ENCODE measurements around the gene NDUFS8. TPM values are rescaled to one million over a fixed set of nuclear protein-coding genes. Genes with fewer than 3 reads are reported as not detected.

The NDUFS8 gene
- total and polyA plus RNA-seq, 4 donors, result 70.1 to 159 (median 84.3) TPM

GRCh38 chr11:68071281-68072048 is 41.0 kb downstream of the NDUFS8 start:
- ATAC-seq (ENCODE audit: low FRiP score), result no peak
- Histone ChIP-seq H3K4me3 (ENCODE audit: low read length in 2 of 2) (no peak overlapping the region), H3K9me3 (ENCODE audit: control insufficient read depth, low read length) (no peaks in the 10 kb centered on the region), H3K4me1 (ENCODE audit: control insufficient read depth in 1 of 2, insufficient read depth in 2 of 2, low read length in 2 of 2) (no peaks in the 10 kb centered on the region), H3K36me3 (ENCODE audit: control insufficient read depth in 1 of 2, insufficient read depth in 2 of 2, low read length in 1 of 2) (peaks cover 0 to 3% of the 10 kb centered on the region in 2 donors), H3K27me3 (ENCODE audit: control insufficient read depth in 1 of 2, insufficient read depth in 2 of 2, low read length in 1 of 2) (no peaks in the 10 kb centered on the region), H3K27ac (ENCODE audit: low read depth in 1 of 2, low read length in 2 of 2) (no peak overlapping the region)
- intact Hi-C loops (cut with DNase I), result no loop called here
- 85% methylated on average over 3 of the region's 3 CpGs for WGBS, 2 donors
- no peak for DNase-seq

DNA sequence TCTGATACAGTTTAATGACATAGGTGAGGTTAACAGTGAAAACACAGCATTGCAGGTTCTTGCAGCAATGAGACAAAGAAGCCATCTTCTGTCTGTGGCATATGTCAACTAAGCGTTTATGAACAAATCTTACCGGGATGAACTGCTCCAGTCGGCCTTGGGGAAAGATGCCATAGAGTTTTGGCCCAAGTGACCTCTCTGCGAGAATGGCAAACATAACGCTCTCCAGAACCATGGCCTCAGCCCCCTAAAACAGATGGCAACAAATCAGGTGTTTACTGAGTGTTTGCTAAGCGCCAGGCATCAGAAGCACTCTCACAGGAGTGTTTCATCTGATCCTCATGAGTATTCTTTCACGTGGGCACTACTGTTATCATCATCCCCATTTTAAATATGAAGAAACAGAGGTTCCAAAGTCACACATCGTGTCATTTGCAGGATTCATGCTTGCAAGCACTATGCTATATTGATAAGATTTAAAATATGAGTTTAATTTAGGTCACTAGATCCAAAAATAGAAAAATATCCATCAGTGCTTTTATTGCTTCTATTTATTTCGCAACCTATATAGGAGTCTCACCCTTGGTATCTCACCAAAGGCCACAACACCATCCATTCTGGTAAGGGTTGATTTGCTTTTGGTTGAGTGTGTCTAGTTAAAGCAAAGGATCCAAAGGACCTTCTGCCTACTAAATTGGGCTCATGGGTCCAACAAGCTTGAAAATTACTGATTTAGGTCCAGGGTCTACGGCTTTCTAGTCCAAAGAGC is 44.3 kb downstream of the NDUFS8 start:
- H3K27me3 ChIP-seq (ENCODE audit: control insufficient read depth in 1 of 2, insufficient read depth in 2 of 2, low read length in 1 of 2), result no peaks in the 10 kb centered on the region
- no peaks in the 10 kb centered on the region for H3K4me1 ChIP-seq (ENCODE audit: control insufficient read depth in 1 of 2, insufficient read depth in 2 of 2, low read length in 2 of 2)
- H3K36me3 ChIP-seq (ENCODE audit: control insufficient read depth in 1 of 2, insufficient read depth in 2 of 2, low read length in 1 of 2), result no peaks in the 10 kb centered on the region
- no peak overlapping the region for H3K27ac ChIP-seq (ENCODE audit: low read depth in 1 of 2, low read length in 2 of 2)
- no peaks in the 10 kb centered on the region for H3K9me3 ChIP-seq (ENCODE audit: control insufficient read depth, low read length)
- DNase-seq (no peak), ATAC-seq (ENCODE audit: low FRiP score) (no peak)
- no peak overlapping the region for H3K4me3 ChIP-seq (ENCODE audit: low read length in 2 of 2)
- intact Hi-C loops (cut with DNase I), result no loop called here
- 88 to 91% methylated on average over 10 of the region's 10 CpGs for WGBS, 2 donors

DNA sequence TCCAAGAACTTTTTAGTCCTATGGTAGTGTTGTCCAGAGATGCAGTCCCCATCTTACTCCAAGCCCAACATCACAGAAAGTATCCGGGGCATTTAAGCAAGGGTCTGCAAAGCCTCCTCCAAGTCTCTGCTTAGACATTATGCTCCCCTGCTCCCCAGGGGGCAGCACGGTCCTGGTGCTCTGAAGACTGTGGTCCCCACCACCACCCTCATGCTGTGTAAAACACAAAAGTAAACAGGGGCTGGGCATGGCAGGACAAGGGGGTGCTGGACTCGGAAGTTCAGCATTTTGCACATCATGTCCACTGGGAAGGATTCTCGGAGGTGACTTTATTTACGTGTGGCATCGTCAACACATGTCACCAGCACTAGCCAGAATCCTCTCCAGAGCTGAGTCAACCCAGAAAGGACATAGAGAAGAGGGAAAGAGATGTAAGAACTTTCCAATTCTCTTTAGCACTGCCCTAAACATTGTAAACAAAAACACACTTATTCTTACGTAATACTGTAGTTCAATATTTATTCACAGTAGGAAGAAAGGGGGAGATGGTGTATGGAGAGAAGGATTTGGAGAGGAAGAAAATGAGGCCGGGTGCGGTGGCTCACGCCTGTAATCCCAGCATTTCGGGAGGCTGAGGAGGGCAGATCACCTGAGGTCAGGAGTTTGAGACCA is 46.0 kb downstream of the NDUFS8 start:
- Histone ChIP-seq H3K9me3 (ENCODE audit: control insufficient read depth, low read length) (no peaks in the 10 kb centered on the region), H3K4me1 (ENCODE audit: control insufficient read depth in 1 of 2, insufficient read depth in 2 of 2, low read length in 2 of 2) (no peaks in the 10 kb centered on the region), H3K36me3 (ENCODE audit: control insufficient read depth in 1 of 2, insufficient read depth in 2 of 2, low read length in 1 of 2) (no peaks in the 10 kb centered on the region), H3K4me3 (ENCODE audit: low read length in 2 of 2) (no peak overlapping the region), H3K27me3 (ENCODE audit: control insufficient read depth in 1 of 2, insufficient read depth in 2 of 2, low read length in 1 of 2) (no peaks in the 10 kb centered on the region), H3K27ac (ENCODE audit: low read depth in 1 of 2, low read length in 2 of 2) (no peak overlapping the region)
- WGBS, 2 donors, result 87 to 89% methylated on average over 11 of the region's 11 CpGs
- intact Hi-C loops (cut with DNase I), result no loop called here
- DNase-seq, result no peak
- no peak for ATAC-seq (ENCODE audit: low FRiP score)

DNA sequence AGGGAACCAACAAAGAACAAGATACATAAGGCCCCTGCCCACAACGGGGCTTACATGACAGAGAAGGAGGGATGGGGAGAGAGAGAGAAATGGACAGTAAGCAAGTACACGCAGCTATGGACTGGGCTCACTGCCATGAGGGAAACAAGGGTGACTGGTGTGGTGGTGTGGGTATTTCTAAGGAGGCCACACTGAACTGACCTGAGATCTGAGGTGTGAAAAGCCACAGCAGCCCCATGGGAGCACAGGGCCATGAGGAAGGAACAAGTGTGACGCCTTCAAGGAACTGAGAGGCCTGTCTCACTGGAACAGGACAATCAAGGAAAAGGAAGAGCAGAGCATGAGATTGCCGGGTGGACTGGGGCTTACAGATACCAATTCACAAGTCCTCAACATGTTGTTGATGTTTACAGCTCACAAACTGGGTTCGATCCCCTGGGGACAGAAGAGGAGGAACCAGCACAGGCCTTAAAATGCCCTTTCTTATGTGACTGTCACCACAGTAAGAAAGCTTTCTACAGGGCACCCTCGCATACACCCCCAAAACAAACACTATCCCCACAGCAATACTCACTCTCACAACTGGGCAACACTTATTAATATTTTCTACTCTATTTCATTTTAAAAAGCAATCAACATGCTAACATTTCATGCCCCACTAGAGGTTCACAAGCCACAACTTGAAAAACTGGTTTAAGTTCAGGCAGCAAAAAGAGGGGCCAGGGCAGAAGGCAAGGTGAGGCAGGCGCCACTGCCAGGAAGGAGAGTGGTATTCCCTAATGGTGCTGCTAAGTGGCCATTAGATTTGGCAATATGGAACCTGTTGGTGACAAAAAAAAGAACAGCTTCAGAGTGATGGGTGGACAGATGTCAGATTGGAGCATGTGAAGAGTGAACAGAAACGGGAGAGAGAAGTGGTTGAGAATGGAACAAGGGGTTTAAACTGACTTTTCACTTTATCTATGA is 47.4 kb downstream of the NDUFS8 start:
- H3K9me3 ChIP-seq (ENCODE audit: control insufficient read depth, low read length), result no peaks in the 10 kb centered on the region
- H3K4me3 ChIP-seq (ENCODE audit: low read length in 2 of 2), result no peak overlapping the region
- no peak for ATAC-seq (ENCODE audit: low FRiP score)
- DNase-seq, result no peak
- WGBS, 2 donors, result 88 to 90% methylated on average over 8 of the region's 8 CpGs
- no peak overlapping the region for H3K27ac ChIP-seq (ENCODE audit: low read depth in 1 of 2, low read length in 2 of 2)
- no peaks in the 10 kb centered on the region for H3K36me3 ChIP-seq (ENCODE audit: control insufficient read depth in 1 of 2, insufficient read depth in 2 of 2, low read length in 1 of 2)
- H3K4me1 ChIP-seq (ENCODE audit: control insufficient read depth in 1 of 2, insufficient read depth in 2 of 2, low read length in 2 of 2), result no peaks in the 10 kb centered on the region
- no peaks in the 10 kb centered on the region for H3K27me3 ChIP-seq (ENCODE audit: control insufficient read depth in 1 of 2, insufficient read depth in 2 of 2, low read length in 1 of 2)
- intact Hi-C loops (cut with DNase I), result no loop called here

GRCh38 chr11:68080860-68081259 is 50.4 kb downstream of the NDUFS8 start:
- intact Hi-C loops (cut with DNase I), result no loop called here
- no peak for ATAC-seq (ENCODE audit: low FRiP score)
- WGBS, 2 donors, result 98% methylated on average over 8 of the region's 8 CpGs
- no peak overlapping the region for H3K4me3 ChIP-seq (ENCODE audit: low read length in 2 of 2)
- no peaks in the 10 kb centered on the region for H3K36me3 ChIP-seq (ENCODE audit: control insufficient read depth in 1 of 2, insufficient read depth in 2 of 2, low read length in 1 of 2)
- DNase-seq, result no peak
- no peaks in the 10 kb centered on the region for H3K4me1 ChIP-seq (ENCODE audit: control insufficient read depth in 1 of 2, insufficient read depth in 2 of 2, low read length in 2 of 2)
- no peaks in the 10 kb centered on the region for H3K9me3 ChIP-seq (ENCODE audit: control insufficient read depth, low read length)
- no peak overlapping the region for H3K27ac ChIP-seq (ENCODE audit: low read depth in 1 of 2, low read length in 2 of 2)
- no peaks in the 10 kb centered on the region for H3K27me3 ChIP-seq (ENCODE audit: control insufficient read depth in 1 of 2, insufficient read depth in 2 of 2, low read length in 1 of 2)

- Histone ChIP-seq H3K9me3 (ENCODE audit: control insufficient read depth, low read length) (no peaks in the 10 kb centered on the region), H3K36me3 (ENCODE audit: control insufficient read depth in 1 of 2, insufficient read depth in 2 of 2, low read length in 1 of 2) (no peaks in the 10 kb centered on the region), H3K27ac (ENCODE audit: low read depth in 1 of 2, low read length in 2 of 2) (no peak overlapping the region), H3K4me1 (ENCODE audit: control insufficient read depth in 1 of 2, insufficient read depth in 2 of 2, low read length in 2 of 2) (no peaks in the 10 kb centered on the region), H3K4me3 (ENCODE audit: low read length in 2 of 2) (no peak overlapping the region), H3K27me3 (ENCODE audit: control insufficient read depth in 1 of 2, insufficient read depth in 2 of 2, low read length in 1 of 2) (no peaks in the 10 kb centered on the region)
- intact Hi-C loops (cut with DNase I), result no loop called here
- ATAC-seq (ENCODE audit: low FRiP score) (no peak), DNase-seq (no peak)
- 88 to 91% methylated on average over 9 of the region's 9 CpGs for WGBS, 2 donors
These were observed 51.2 kb downstream of the NDUFS8 start for GRCh38 chr11:68081691-68082090.

DNA sequence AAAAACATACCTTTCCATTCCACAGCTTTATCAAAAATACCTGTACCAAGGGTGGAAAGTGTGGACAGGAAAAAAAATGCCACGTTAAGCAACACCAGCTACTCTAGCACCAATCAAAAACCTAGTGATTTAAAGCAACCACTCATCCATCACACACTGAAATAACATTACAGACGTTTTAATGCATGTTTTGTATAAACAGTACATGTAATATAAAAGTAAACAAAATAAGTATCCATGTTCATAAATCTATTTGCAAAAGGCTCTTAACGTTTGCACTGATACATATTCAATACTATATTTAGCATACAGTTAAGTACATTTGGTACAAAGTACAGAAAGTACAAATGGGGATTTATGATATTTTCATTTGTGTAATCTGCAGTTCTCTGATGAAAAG is 52.0 kb downstream of the NDUFS8 start:
- H3K9me3 ChIP-seq (ENCODE audit: control insufficient read depth, low read length), result no peaks in the 10 kb centered on the region
- no peaks in the 10 kb centered on the region for H3K4me1 ChIP-seq (ENCODE audit: control insufficient read depth in 1 of 2, insufficient read depth in 2 of 2, low read length in 2 of 2)
- ATAC-seq (ENCODE audit: low FRiP score), result no peak
- no peaks in the 10 kb centered on the region for H3K36me3 ChIP-seq (ENCODE audit: control insufficient read depth in 1 of 2, insufficient read depth in 2 of 2, low read length in 1 of 2)
- H3K4me3 ChIP-seq (ENCODE audit: low read length in 2 of 2), result no peak overlapping the region
- no peak overlapping the region for H3K27ac ChIP-seq (ENCODE audit: low read depth in 1 of 2, low read length in 2 of 2)
- no peaks in the 10 kb centered on the region for H3K27me3 ChIP-seq (ENCODE audit: control insufficient read depth in 1 of 2, insufficient read depth in 2 of 2, low read length in 1 of 2)
- DNase-seq, result no peak
- intact Hi-C loops (cut with DNase I), result no loop called here
- WGBS, 2 donors, result 44 to 49% methylated on average over 3 of the region's 3 CpGs

DNA sequence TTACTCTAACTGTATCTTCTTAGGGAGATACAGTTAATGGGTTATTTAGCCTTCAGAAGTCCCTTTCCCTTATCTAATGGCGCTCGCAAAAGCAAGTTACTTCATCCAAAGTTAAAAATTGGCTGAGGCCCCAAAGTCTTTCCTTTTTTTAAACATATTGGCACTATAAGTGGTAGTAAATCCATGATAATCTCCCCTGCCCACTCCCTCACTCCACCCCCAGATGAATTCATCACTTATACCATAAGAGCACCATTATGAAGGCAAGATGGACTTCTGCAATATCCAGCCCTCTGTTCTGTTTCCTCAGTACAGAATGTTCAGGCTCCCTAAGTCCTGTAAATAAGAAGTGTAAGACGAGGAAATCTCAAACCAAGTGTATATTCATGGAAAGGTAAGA is 53.0 kb downstream of the NDUFS8 start:
- H3K4me1 ChIP-seq (ENCODE audit: control insufficient read depth in 1 of 2, insufficient read depth in 2 of 2, low read length in 2 of 2), result no peaks in the 10 kb centered on the region
- WGBS, 2 donors, result 79% methylated on average over 3 of the region's 3 CpGs
- no peak for ATAC-seq (ENCODE audit: low FRiP score)

More for the DNA sequence above, 53.0 kb downstream of the NDUFS8 start:
- DNase-seq, result no peak
- H3K27me3 ChIP-seq (ENCODE audit: control insufficient read depth in 1 of 2, insufficient read depth in 2 of 2, low read length in 1 of 2), result no peaks in the 10 kb centered on the region
- H3K27ac ChIP-seq (ENCODE audit: low read depth in 1 of 2, low read length in 2 of 2), result no peak overlapping the region
- intact Hi-C loops (cut with DNase I), result no loop called here
- H3K9me3 ChIP-seq (ENCODE audit: control insufficient read depth, low read length), result no peaks in the 10 kb centered on the region
- no peaks in the 10 kb centered on the region for H3K36me3 ChIP-seq (ENCODE audit: control insufficient read depth in 1 of 2, insufficient read depth in 2 of 2, low read length in 1 of 2)
- no peak overlapping the region for H3K4me3 ChIP-seq (ENCODE audit: low read length in 2 of 2)
